HFF-Myc (cell line): ENCODE data around the gene PTPN6.
A peak's percentile ranks its signal among the peaks of the same experiment; 100 is the strongest.
"Not testable (repeated sequence)": the region's sequence is repeated elsewhere in the genome, so short reads cannot be mapped to it uniquely, and the experiment has no call there.

Experiments used
- DNase-seq: peaks from one replicate; pipeline ENCODE4 v3.0.0-alpha.2; 2011; ENCODE audit warnings: low read depth; ENCODE audit errors: extremely low read depth
- H3K4me3 ChIP-seq: replicated peaks from 2 replicates; pipeline ENCODE4 v1.5.1; 2011; ENCODE audit warnings: low read depth, mild to moderate bottlenecking, control low read depth, low read length
- TF ChIP-seq, protein P1 (sequence below): IDR thresholded peaks from 2 replicates; pipeline ENCODE4 v1.5.1; 2012; ENCODE audit warnings: mild to moderate bottlenecking, low read depth, low read length, control low read depth; ENCODE audit errors: missing control alignments

The PTPN6 gene

DNA sequence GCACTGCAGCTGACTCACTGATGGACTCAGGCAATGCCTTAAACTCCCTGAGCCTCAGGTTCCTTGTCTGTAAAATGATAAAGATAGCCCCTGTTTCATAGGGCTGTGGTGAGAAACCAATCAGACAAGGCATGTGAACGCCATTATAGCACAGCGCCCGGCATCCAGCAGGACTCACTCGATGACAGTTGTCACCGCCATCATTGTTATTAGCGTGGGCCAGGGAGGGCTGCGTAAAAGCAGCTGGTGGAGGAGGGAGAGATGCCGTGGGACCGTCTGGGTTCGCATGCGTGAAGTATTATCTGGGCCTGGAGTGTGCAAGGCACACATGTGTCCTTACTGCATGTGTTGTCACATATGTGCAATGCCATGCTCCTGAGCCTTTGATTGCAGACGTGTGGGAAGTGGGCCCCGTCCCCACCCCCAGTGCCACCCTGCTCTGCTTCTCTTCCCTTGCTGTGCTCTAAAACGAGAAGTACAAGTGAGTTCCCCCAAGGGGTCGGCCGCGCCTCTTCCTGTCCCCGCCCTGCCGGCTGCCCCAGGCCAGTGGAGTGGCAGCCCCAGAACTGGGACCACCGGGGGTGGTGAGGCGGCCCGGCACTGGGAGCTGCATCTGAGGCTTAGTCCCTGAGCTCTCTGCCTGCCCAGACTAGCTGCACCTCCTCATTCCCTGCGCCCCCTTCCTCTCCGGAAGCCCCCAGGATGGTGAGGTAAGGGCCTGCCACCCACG lies at the start of gene PTPN6:
TSS of gene PTPN6 (plus strand) at position 546 of the 730 bp plus-strand sequence. CDS start at position 703, 157 bp downstream.
- TF ChIP-seq, protein P1, sequence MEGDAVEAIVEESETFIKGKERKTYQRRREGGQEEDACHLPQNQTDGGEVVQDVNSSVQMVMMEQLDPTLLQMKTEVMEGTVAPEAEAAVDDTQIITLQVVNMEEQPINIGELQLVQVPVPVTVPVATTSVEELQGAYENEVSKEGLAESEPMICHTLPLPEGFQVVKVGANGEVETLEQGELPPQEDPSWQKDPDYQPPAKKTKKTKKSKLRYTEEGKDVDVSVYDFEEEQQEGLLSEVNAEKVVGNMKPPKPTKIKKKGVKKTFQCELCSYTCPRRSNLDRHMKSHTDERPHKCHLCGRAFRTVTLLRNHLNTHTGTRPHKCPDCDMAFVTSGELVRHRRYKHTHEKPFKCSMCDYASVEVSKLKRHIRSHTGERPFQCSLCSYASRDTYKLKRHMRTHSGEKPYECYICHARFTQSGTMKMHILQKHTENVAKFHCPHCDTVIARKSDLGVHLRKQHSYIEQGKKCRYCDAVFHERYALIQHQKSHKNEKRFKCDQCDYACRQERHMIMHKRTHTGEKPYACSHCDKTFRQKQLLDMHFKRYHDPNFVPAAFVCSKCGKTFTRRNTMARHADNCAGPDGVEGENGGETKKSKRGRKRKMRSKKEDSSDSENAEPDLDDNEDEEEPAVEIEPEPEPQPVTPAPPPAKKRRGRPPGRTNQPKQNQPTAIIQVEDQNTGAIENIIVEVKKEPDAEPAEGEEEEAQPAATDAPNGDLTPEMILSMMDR = no peak
- no peak within 1 kb of the TSS for H3K4me3 ChIP-seq
- DNase-seq = no peak

DNA sequence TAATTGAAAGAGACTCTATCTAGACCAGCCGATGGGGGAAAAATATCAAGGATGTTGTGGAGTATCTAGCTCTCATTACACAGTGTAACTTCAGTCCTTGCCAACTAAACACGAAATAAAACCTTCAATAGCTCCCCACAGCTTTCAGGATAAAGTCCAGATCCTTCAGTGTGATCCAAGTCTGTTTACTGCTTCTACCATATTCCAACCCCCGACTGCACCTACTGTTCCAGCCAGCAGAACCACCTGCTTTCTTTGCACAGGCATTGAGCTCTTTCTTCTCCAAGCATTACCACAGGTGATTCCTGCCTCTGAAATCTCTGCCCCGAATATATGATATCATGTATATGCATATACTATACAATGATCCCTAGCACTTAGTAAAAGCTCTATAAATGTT lies 48.7 kb upstream of the PTPN6 start:
- DNase-seq = no peak
- no peak overlapping the region for H3K4me3 ChIP-seq
- TF ChIP-seq, protein P1 = no peak

DNA sequence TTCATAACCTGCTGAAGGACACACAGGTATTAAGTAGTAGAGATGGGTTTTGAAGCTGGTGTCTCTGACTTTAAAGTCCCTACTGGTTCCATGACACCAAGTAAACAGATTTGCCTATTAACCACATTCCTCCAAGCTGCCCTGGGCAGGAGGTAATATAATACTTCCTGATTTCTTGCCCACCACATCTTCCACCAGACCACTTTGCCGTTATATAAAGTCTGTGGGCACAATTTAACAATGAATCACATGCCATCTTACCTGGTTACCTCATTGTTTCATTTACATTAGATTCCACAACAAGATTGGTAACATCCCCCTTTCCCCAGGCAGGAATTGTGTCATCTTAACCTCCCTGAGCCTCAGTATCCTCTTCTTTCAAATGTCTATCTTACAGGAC lies 47.4 kb upstream of the PTPN6 start:
- TF ChIP-seq, protein P1 = no peak
- no peak for DNase-seq
- H3K4me3 ChIP-seq = no peak overlapping the region

DNA sequence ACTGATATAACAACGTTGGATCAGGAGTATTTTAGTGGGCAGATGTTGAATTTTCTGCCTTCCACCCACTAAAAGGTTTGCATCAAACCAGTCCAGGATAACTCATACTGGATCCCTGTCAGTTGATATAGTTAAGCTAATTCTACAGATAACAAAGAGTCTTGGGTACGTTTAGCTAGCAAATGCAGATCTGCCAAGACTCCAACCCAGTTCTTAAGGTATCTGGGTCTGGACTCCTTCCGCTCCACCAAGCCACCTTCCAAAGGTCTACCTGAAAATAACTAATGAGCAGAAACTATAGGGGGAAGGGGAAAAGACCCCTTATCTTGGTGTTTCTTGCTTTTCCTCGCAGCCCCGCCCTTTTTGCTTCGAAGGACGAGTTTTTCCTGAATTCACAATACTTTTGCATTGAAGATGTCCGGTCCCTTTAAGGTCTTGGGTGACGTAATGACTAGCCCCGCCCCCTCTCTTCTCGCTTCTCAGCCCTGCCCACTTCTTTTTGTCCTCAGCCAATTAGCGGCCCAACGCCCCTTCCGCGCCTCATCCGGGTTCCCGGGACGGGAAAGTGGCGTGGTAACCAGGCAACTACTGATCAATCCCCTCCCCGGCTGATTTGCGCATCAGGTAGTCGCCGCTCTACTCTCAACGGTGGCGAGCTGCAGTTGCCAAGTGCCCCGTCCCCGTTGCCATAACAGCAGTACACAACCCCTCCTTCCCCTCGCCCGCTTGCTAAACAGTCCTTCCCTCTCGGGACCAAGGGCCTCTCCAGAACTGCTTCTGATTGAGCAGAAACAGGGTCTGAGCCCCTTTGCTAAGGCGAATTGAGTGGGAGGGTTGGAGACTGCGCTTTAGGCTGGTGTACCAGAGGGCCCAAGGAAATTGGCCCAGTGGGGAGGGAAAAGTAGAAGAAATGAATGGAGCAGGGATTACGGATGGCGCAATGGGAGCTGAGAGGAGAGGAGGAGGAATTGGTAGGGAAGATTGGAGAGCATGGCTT lies 46.6 kb upstream of the PTPN6 start, which contains the start of gene LRRC23:
TSS of gene LRRC23 (plus strand) at position 543 of the 997 bp plus-strand sequence. CDS start 812 bp downstream, outside the sequence.
- DNase-seq = peak; percentile 89
- peak within 1 kb of the TSS; percentile 89 for H3K4me3 ChIP-seq
- TF ChIP-seq, protein P1 = no peak

DNA sequence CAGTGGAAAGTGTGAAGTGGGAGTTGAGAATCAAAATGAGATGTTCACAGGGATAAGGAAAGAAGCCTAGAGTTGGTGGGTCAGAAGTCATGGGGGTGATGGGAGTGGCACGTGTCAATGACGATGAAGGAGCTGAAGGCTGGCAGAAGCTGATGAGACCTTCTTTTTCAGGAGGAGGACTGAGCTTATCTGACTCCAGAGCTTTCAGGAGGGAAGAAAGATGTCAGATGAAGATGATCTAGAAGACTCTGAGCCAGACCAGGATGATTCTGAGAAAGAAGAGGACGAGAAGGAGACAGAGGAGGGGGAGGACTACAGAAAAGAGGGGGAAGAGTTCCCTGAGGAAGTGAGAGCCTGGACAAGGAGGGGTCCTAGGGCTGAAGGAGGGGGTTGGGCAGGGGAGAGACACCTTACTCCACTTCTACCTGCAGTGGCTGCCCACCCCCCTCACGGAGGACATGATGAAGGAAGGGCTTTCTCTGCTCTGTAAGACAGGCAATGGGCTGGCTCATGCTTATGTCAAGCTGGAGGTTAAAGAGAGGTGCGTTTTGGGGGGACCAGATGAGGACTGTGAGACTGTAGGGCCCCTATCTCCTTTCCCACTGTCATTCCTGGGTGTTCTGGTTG lies 45.6 kb upstream of the PTPN6 start:
- TF ChIP-seq, protein P1 = no peak
- peak overlapping the region; percentile 89 for H3K4me3 ChIP-seq
- no peak for DNase-seq

DNA sequence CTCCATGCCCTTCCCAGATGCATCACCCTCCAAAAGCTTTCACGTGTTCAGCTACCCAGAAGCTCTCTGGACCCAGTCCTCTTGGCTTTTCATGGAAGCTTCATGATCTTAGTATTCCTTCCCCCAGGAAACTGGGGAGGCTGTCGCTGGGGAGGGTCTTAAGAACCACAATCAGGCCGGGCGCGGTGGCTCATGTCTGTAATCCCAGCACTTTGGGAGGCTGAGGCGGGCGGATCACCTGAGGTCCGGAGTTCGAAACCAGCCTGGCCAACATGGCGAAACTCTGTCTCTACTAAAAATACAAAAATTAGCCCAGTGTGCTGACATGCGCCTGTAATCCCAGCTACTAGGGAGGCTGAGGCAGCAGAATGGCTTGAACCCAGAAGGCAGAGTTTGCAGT lies 43.0 kb upstream of the PTPN6 start:
- DNase-seq, H3K4me3 ChIP-seq: not testable (repeated sequence)
